ENCODE results near the gene NFATC4. TPM values are rescaled to one million over a fixed set of nuclear protein-coding genes. Genes with fewer than 3 reads are reported as not detected.

Gene NFATC4
- total RNA-seq, 1 experiment from 2014 or later: 21.6 TPM

DNA sequence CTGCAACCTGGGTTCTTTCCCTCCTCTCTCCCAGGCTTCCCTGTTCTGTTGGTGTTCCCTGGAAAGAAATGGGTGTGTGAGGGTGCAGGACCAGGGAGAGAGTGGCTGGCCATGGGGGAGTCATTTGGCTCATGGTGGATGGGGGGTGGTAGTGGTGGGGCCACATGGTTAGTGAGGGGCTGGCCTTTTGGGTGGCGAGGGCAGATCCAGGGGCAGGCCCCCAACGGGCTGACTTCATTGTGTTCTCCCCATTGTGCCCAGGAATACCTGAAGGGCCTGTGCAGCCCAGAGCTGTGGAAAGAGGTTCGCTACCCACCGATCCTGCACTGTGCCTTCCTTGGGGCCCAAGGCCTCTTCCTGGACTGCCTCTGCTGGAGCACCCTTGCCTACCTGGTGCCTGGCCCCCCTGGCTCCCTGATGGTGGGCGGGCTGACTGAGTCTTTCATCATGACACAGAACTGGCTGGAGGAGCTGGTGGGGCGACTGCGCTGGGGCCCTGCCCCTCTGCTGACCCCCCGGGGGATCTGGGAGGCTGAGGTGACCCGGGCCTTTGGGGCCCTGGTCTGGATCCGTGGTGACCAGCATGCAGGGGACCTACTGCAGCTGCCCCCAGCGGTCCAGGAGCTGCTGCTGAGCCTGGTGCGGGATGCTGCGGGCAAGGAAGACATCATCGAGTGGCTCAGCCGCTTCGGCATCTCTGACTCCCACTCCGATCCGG is 39.8 kb downstream of the NFATC4 start:
- no peak for DNase-seq (ENCODE audit: low read depth)

DNA sequence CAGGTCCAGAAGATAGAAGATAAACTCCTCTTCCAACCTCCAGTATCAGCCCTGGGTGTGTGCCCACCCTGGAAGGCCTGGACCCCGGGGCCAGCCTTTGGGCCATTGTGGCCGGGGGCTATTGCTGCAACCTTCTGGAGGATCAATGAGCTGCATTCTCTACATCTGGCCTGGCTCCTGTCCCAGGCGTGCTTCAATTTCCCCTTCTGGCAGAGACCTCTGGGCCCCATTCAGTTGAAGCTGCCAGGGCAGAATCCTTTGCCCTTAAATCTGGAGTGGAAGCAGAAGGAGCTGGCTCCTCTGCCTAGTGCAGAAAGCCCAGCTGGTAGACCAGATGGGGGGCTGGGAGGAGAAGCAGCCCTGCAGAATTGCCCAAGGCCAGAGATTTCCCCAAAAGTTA is 40.8 kb downstream of the NFATC4 start:
- no peak for DNase-seq (ENCODE audit: low read depth)

DNA sequence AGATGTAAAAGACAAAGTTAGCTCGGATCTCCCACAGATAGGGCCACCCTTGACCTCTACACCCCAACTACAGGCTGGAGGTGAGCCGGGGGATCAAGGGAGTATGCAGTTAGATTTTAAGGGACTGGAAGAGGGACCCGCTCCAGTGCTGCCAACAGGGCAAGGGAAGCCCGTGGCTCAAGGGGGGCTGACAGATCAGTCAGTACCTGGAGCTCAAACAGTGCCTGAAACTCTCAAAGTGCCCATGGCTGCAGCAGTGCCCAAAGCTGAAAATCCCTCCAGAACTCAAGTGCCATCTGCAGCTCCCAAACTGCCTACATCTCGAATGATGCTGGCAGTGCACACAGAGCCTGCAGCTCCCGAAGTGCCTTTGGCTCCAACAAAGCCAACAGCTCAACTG is 41.2 kb downstream of the NFATC4 start:
- DNase-seq (ENCODE audit: low read depth): no peak

DNA sequence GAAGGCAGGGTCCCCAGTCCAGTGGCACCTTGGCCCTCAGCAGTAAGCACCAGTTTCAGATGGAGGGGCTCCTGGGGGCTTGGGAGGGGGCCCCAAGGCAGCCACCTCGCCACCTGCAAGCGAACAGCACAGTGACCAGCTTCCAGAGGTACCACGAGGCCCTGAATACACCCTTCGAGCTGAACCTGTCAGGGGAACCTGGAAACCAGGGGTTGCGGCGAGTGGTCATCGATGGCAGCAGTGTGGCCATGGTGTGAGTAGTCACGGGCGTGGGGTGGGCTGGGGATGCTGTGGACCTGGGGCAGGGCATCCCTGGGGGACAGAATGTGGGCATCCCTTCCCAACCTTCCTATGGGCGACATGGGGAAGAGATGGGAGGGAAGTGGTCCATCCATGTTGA is 42.0 kb downstream of the NFATC4 start:
- DNase-seq (ENCODE audit: low read depth): no peak

DNA sequence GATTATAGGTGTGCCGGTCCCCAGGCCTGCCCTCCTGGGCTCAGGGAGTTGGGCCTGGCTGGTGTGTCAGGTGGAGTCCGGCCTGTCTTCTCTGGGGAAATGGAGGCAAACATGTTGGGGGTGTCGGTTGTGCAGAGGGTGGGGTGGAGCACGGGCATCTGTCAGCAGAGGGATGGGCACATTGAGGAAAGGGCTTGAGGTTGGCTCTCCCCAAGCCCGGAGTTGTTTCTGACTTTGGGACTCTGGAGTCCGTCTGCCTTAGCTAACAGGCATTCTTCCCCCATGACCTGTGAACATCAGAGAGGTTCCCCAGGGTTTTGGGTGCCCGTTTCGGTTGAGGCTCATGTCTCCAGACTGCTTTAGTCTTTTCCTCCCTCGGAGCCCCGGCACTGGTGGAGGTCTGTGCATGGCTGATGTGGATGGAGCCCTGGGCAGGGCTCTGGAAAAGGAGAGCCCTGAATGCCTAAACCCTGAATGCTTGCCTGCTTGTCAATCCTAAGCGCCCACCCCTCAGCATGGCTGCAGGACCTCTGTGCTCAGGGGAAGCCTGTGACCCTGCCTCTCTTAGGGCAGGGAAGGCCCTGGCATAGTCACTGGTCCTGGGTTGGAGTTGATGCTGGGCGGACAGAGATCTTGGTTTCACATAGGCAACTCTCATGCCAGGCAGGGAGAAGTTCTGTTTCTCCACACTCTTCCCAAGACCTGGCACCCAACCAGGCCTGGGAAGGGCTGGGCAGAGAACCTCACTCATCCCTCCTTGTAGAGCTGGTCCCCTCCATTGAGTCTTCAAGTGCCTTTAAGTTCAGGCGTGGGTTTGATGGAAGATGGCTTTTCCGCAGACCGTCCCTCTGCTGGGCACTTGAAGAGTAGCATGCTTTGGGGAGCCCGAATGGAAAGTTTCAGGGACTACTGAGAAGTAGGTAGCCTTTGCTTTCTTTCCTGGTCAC is 43.7 kb downstream of the NFATC4 start:
- DNase-seq (ENCODE audit: low read depth): peak; percentile 40

DNA sequence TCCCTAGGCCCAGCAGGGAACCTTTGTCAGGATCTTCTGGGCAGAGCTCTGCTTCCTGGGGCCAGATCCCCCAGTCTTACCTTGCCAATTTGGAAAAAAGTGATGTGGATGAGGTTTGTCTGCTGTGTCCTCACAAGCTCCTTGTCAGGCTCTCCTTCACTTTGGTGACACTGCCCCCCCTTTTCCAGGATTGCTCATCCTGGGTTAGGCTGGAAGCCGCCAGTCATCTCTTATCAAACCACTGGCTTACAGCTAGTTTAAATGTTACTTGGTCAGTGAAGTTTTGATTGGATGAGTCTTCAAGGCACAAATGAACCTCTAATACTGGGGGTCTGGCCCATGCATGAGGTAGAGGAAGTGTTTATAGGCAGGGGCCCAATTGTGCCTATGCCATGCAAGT is 46.1 kb downstream of the NFATC4 start:
- no peak for DNase-seq (ENCODE audit: low read depth)

DNA sequence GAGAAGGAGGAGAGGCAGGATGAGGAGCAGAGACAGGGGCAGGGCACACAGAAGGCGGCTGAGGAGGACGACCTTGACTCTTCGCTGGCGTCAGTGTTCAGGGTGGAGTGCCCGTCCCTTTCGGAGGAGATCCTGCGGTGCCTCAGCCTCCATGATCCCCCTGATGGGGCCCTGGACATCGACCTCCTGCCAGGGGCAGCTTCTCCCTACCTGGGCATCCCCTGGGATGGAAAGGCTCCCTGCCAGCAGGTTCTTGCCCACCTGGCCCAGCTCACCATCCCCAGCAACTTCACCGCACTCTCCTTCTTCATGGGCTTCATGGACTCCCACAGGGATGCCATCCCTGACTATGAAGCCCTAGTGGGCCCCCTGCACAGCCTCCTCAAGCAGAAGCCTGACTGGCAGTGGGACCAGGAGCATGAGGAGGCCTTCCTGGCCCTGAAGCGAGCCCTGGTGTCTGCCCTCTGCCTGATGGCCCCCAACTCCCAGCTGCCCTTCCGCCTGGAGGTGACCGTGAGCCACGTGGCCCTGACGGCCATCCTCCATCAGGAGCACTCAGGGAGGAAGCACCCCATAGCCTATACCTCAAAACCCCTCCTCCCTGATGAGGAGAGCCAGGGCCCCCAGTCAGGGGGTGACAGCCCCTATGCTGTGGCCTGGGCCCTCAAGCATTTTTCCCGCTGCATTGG is 46.9 kb downstream of the NFATC4 start:
- DNase-seq (ENCODE audit: low read depth): no peak

DNA sequence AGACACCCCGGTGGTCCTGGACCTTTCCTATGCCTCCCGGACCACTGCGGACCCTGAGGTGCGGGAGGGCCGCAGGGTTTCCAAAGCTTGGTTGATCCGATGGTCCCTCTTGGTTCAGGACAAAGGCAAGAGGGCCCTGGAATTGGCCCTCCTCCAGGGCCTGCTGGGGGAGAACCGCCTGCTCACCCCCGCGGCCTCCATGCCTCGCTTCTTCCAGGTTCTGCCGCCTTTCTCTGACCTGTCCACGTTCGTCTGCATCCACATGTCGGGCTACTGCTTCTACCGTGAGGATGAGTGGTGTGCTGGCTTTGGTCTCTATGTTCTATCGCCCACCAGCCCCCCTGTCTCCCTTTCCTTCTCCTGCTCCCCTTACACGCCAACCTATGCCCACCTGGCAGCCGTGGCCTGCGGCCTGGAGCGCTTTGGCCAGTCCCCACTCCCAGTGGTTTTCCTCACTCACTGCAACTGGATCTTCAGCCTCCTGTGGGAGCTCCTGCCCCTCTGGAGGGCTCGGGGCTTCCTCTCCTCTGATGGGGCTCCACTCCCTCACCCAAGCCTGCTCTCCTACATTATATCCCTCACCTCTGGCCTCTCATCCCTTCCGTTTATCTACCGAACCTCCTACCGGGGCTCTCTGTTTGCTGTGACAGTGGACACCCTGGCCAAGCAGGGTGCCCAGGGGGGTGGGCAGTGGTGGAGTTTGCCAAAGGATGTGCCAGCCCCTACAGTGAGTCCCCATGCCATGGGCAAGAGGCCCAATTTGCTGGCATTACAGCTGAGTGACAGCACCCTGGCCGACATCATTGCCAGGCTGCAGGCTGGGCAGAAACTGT is 47.7 kb downstream of the NFATC4 start:
- DNase-seq (ENCODE audit: low read depth): no peak

DNA sequence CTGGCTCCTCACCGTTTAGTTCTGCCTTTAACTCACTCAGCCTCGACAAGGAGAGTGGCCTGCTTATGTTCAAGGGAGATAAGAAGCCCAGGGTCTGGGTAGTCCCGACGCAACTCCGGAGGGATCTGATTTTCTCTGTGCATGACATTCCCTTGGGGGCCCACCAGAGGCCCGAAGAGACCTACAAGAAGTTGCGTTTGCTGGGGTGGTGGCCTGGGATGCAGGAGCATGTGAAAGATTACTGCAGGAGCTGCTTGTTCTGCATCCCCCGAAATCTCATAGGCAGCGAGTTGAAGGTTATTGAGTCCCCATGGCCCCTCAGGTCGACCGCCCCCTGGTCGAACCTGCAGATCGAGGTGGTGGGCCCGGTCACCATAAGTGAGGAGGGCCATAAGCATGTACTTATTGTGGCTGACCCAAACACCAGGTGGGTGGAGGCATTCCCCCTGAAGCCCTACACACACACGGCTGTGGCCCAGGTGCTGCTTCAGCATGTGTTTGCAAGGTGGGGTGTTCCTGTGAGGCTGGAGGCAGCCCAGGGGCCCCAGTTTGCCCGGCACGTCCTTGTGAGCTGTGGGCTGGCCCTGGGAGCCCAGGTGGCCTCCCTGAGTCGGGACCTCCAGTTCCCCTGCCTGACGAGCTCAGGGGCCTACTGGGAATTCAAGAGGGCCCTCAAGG is 48.4 kb downstream of the NFATC4 start:
- DNase-seq (ENCODE audit: low read depth): no peak

DNA sequence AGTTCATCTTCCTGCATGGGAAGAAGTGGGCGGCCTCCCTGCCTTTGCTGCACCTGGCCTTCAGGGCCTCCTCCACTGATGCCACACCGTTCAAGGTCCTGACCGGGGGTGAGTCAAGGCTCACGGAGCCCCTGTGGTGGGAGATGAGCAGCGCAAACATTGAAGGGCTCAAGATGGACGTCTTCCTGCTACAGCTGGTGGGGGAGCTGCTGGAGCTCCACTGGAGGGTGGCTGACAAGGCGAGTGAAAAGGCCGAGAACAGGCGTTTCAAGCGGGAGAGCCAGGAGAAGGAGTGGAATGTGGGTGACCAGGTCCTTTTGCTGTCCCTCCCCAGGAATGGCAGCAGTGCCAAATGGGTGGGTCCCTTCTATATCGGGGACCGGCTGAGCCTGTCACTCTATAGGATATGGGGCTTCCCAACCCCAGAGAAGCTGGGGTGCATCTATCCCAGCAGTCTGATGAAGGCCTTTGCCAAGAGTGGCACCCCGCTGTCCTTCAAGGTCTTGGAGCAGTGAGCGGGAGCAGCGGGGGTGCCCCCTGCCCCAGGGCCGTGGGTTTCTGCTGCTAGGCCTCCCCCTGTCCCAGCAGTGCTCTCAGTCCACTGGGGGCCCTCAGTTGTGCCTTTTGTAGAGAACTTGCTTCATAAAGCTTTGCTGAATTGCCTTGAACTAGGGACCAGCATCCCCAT is 49.1 kb downstream of the NFATC4 start:
- no peak for DNase-seq (ENCODE audit: low read depth)

DNA sequence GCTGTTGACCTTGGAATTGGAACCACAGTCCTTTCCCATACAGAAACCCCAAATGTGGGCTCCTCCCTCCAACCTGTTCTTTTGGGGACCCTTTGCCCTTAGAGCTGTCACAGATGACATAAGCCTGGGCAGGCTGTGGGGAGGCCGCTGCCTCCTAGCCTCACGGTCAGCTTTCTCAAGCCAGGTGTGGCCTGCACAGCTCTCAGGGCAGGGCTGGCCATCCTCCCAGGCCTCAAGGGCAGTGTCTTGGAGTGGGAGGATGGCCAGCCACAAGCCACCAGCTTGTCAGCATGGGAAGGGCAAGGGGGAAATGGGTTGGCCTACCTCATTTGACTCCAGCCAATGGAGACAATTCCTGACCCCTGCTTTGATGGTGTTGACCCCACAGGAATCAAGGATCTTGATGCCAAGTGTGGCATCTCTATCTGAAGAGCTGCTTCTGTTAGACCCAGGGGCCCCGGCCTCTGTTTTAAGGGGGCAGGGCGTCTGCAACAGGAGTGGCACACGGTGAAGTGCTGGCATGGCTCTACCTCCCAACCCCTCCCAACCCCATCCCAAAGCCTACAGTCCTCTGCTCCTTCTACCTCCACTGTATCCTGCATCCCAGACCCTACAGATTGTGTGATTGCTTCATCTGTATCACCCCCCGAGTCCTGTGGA is 50.0 kb downstream of the NFATC4 start:
- DNase-seq (ENCODE audit: low read depth): no peak

DNA sequence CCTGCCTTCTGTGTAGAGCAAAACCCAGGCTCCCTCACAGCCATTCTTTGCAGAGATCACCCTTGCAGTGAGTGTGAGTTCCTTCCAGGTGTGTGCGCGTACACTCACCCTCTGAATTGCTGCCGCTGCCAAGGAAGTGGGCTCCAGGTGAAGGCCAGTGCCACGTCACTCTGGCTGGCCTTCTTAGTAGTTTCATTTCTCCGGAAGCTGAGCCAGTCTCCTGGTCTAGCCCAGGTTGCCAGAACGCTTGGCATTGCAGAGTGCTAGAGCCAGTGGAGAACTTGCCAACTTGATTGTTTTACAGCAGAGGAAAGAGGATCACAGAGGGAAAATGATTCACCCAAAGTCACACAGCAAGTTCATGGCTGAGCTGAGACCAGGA is 50.5 kb downstream of the NFATC4 start:
- no peak for DNase-seq (ENCODE audit: low read depth)

DNA sequence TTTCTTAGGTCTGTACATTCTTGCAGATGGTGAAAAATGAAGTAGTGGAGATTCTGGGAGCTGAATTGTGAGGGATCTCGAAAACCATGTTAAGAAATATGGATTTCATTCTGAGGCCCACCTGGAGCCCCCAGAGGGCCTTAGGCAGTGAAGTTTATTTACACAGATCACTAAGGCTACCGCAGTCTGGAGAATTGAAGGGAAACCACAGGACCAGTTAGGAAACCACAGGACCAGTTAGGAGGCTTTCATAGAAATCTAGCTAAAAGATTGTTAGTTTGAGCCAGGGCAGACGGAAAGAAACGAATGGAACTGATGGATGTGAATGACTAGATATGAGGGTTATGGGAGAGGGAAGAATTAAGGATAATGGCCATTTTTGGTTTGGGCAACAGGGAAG is 54.3 kb downstream of the NFATC4 start:
- DNase-seq (ENCODE audit: low read depth): no peak

DNA sequence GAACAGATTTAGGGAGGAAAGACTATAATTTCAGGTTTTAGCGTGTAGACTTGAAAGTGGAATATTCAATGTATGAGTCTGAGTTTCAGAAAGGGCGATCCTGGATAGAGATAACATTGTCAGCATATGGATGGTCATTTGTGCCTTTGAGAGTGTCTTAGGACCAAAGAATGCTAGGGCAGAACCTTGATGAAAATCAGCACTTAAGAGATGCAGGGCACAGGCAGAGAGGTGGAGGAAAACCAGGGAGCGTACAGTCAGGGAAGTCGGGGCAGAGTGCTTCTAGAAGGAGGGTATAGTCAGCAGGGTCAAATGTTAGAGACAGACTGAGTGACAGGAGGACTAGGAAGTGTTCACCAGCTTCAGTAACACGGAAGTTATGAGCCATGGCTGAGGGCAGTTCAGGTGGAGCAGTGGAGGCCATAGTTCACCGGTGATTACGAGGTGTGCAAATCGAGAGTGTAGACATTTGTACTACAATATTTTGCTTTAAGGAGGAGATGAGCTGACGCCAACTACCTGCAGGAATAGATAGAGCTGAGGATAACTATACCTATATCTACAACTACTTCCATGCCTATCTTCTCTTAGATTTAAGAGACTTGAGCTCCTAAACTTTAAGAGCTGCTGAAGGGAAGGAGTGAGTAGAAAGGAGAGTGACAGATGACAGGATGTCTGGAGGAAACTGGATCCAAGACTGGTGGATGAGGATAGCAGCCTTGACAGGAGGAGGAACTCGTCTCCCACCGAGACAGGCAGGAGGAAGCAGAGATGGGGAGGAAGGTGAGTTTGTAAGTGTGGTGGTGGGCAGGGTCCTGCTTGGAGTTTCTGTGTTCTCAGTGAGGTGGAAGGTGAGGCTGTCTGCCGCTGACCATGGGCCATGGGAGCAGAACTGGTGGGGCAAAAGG is 55.0 kb downstream of the NFATC4 start:
- DNase-seq (ENCODE audit: low read depth): no peak

DNA sequence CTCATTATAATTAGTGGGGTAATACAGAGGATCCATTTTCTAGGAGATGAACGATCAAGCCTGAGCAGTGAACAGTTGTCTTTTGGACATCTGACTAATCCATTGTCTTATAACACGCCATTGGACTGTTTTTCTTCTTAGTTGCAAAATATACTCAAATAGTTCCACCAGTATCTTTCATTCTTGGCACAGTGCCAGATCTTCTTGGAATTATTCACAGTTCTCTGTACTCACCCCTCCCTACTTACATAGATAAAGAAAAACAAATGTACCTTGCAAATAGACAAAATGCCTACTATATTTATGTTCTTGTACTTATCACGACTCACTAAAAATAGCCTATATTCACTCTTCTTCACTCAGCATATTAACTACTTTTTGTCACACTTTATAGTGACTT is 57.7 kb downstream of the NFATC4 start:
- DNase-seq (ENCODE audit: low read depth): peak; percentile 88

DNA sequence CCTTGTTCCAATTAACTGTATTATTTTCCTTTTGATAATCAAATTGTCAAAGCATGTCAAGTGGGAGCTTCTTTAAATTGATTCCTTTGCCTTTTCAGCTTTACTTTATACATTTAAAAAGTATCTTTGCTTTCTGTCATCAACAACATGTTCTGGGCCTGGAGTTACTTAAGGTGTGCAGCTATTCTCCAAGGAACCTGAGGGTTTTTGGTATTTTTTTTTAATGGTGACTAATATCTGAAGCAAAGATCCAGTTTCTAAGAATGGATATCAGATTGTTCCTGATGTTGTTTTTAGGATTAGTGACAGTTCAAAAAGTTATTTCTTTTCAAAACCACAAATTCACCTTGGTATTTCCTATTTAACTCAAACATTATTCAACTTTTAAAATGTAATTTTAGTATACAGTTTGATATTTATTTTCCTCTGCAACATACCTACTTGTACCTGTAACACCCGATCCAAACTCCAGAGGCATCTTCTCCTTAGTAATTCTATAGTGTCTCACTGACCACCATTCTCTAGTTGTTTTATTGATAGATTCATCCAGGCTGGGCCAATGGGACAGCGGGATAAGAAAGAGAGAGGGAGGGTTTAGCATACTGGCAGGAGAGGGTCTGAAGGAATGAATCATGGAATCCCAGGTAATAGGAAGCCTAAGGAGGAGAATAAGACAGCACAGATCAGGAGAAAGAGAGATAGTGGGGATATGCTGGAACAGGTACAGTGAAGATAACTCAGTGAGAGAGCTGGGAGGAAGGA is 58.3 kb downstream of the NFATC4 start:
- no peak for DNase-seq (ENCODE audit: low read depth)

DNA sequence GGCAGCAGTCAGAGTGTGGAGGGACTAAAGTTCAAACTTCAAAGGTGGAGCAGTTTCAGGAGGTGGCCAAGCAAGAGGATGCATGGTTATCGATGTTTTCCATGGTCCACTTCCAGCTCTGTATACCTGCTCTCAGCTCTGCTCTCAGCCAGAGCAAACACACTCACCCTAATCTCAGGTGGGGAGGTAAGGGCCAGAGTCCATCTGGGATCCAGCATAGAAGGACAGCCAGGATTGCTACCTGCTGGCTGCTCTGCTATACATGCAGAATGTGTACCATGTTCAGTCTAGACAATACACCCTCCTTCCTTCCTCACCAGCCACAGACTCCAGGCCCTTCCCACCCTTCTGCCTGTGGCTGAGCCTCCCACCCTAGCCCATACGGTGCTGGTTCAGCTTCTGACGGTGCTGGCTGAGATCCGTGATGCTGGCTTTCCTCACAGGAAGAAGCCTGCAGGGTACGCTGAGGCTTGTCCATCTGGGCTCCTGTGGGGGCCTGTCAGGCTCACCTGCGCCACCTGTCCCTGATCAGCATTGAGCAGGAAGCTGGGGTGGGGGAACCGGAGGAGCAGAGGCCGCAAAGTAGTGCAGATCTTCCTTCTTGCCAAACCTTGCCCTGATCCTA is 59.0 kb downstream of the NFATC4 start:
- no peak for DNase-seq (ENCODE audit: low read depth)
